IMR-90 (cell line): ENCODE data around the gene AGTPBP1. TPM values are rescaled to one million over a fixed set of nuclear protein-coding genes. Genes with fewer than 3 reads are reported as not detected.

Experiments
- ATAC-seq: fragments of 200-7000 bp; cut with Tn5 transposase; 2 replicates; pipeline ENCODE4 v1.9.1; 2020; ENCODE audit warnings: low read depth, mild to moderate bottlenecking, moderate library complexity
- BruUV-seq: library from RNA; stranded (reverse); fragments of 400-500 nt; replicated peaks from 2 replicates; lab custom pipeline; 2021; lab: Mats Ljungman, UMichigan
- CTCF ChIA-PET: fragments of 300-600 bp; formaldehyde crosslinking; extraction: SDS; loops from one replicate; lab custom pipeline; 2021; ENCODE audit warnings: antibody characterized with exemption; lab: Yijun Ruan, JAX
- POLR2A ChIA-PET: fragments of 300-600 bp; sonication (Branson Sonifier 250); formaldehyde crosslinking; loops from one replicate; lab custom pipeline; 2022; ENCODE audit warnings: antibody characterized with exemption; ENCODE audit not compliant: unreplicated experiment; lab: Charles Lee
- DNase-seq: peaks from one replicate; pipeline ENCODE4 v3.0.0; 2013
- H2AFZ ChIP-seq: replicated peaks from 2 replicates; pipeline ENCODE3; 2013; ENCODE audit warnings: low read length, mild to moderate bottlenecking; ENCODE audit not compliant: poor library complexity
- H2AK5ac ChIP-seq: 2 replicates; pipeline ENCODE4 v1.6.1; 2013; ENCODE audit warnings: low read depth, low read length, inconsistent platforms
- H2AK9ac ChIP-seq: replicated peaks from 2 replicates; pipeline ENCODE3; 2013; ENCODE audit warnings: mild to moderate bottlenecking, low read depth, low read length, moderate library complexity; ENCODE audit not compliant: poor library complexity
- H2BK120ac ChIP-seq: 2 replicates; pipeline ENCODE4 v1.6.1; 2013; ENCODE audit warnings: low read depth, low read length, inconsistent platforms
- H2BK15ac ChIP-seq: 3 replicates; pipeline ENCODE4 v1.6.1; 2013; ENCODE audit warnings: low read depth, low read length, inconsistent platforms
- H2BK20ac ChIP-seq: 2 replicates; pipeline ENCODE4 v1.6.1; 2013; ENCODE audit warnings: low read depth, mild to moderate bottlenecking, inconsistent platforms, low read length, moderate library complexity
- H2BK5ac ChIP-seq: 2 replicates; pipeline ENCODE4 v1.6.1; 2013; ENCODE audit warnings: mild to moderate bottlenecking, low read depth, low read length, inconsistent platforms; ENCODE audit not compliant: poor library complexity, severe bottlenecking
- H3K14ac ChIP-seq: replicated peaks from 2 replicates; pipeline ENCODE4 v1.6.1; 2013; ENCODE audit warnings: low read depth, low read length, inconsistent platforms
- H3K18ac ChIP-seq: 2 replicates; pipeline ENCODE4 v1.6.1; 2013; ENCODE audit warnings: low read depth, low read length, control low read depth
- H3K23ac ChIP-seq: 2 replicates; pipeline ENCODE4 v1.6.1; 2013; ENCODE audit warnings: low read depth, low read length, inconsistent platforms
- H3K27ac ChIP-seq: 2 replicates; pipeline ENCODE4 v1.5.1; 2013; ENCODE audit warnings: mild to moderate bottlenecking, control low read depth, low read length; ENCODE audit not compliant: insufficient read depth
- H3K27me3 ChIP-seq: 2 replicates; pipeline ENCODE4 v1.6.1; 2013; ENCODE audit warnings: low read length; ENCODE audit not compliant: control insufficient read depth, insufficient read depth
- H3K36me3 ChIP-seq: 2 replicates; pipeline ENCODE4 v1.6.1; 2013; ENCODE audit warnings: low read length, mixed read lengths; ENCODE audit not compliant: control insufficient read depth, insufficient read depth
- H3K4ac ChIP-seq: 2 replicates; pipeline ENCODE4 v1.6.1; 2013; ENCODE audit warnings: low read depth, low read length, inconsistent platforms
- H3K4me1 ChIP-seq: 2 replicates; pipeline ENCODE4 v1.6.1; 2013; ENCODE audit warnings: low read length, mixed read lengths; ENCODE audit not compliant: control insufficient read depth, insufficient read depth
- H3K4me2 ChIP-seq: 2 replicates; pipeline ENCODE4 v1.6.1; 2013; ENCODE audit warnings: low read depth, mild to moderate bottlenecking, control low read depth, low read length, moderate library complexity
- H3K4me3 ChIP-seq: 2 replicates; pipeline ENCODE4 v1.5.1; 2013; ENCODE audit warnings: low read depth, mild to moderate bottlenecking, control low read depth, low read length, moderate library complexity; ENCODE audit not compliant: insufficient read depth
- H3K56ac ChIP-seq: 2 replicates; pipeline ENCODE4 v1.6.1; 2013; ENCODE audit warnings: low read length, inconsistent platforms; ENCODE audit not compliant: insufficient read depth; ENCODE audit errors: extremely low read depth
- H3K79me1 ChIP-seq, 2 experiments: 2 replicates each; pipeline ENCODE4 v1.6.1; 2013; ENCODE audit warnings: low read length in 2 of 2, inconsistent platforms in 1 of 2, low read depth in 1 of 2
- H3K9ac ChIP-seq: 2 replicates; pipeline ENCODE4 v1.6.1; 2013; ENCODE audit warnings: low read depth, low read length, control low read depth
- H3K9me1 ChIP-seq: 2 replicates; pipeline ENCODE4 v1.6.1; 2013; ENCODE audit warnings: low read length, inconsistent platforms; ENCODE audit not compliant: insufficient read depth
- H3K9me3 ChIP-seq: 2 replicates; pipeline ENCODE4 v1.6.1; 2013; ENCODE audit warnings: low read length; ENCODE audit not compliant: control insufficient read depth, insufficient read depth
- H4K20me1 ChIP-seq: 2 replicates; pipeline ENCODE4 v1.6.1; 2013; ENCODE audit warnings: low read length, inconsistent platforms; ENCODE audit not compliant: insufficient read depth
- H4K5ac ChIP-seq: 2 replicates; pipeline ENCODE4 v1.6.1; 2013; ENCODE audit warnings: mild to moderate bottlenecking, low read depth, low read length, control low read depth
- H4K8ac ChIP-seq, 2 experiments: 2 replicates each; pipeline ENCODE4 v1.6.1; 2013; ENCODE audit warnings: low read depth in 2 of 2, low read length in 2 of 2, control low read depth in 1 of 2, inconsistent platforms in 1 of 2
- H4K91ac ChIP-seq: 2 replicates; pipeline ENCODE4 v1.6.1; 2013; ENCODE audit warnings: low read depth, low read length, inconsistent platforms; ENCODE audit not compliant: insufficient read depth
- CEBPB ChIP-seq: IDR thresholded peaks from 2 replicates; pipeline ENCODE4 v1.6.1; 2012; ENCODE audit warnings: low read depth, low read length, improper control_type of control experiment
- CTCF ChIP-seq: conservative IDR thresholded peaks from 2 replicates; pipeline ENCODE4 v1.5.1; 2012; ENCODE audit warnings: mild to moderate bottlenecking, low read depth, low read length, improper control_type of control experiment
- FOS ChIP-seq: fragments of 150-350 bp; IDR thresholded peaks from 2 replicates; pipeline ENCODE4 v1.6.1; 2016; ENCODE audit warnings: low read depth, low read length
- NFE2L2 ChIP-seq: fragments of 150-350 bp; IDR thresholded peaks from 2 replicates; pipeline ENCODE4 v1.6.1; 2016; ENCODE audit warnings: low read depth, mild to moderate bottlenecking, low read length
- RFX5 ChIP-seq: IDR thresholded peaks from 2 replicates; pipeline ENCODE4 v1.8.0; 2012; ENCODE audit warnings: low read depth, mild to moderate bottlenecking, low read length, moderate library complexity
- SMC3 ChIP-seq: fragments of 150-350 bp; IDR thresholded peaks from 2 replicates; pipeline ENCODE4 v1.6.1; 2016; ENCODE audit warnings: low read depth, mild to moderate bottlenecking, antibody characterized with exemption, low read length, moderate library complexity
- WGBS, 2 experiments: methylation state at CpG; one replicate each; pipeline versions ENCODE4 v1.1.5 to v1.1.7; 2013; ENCODE audit warnings: missing lambda C conversion rate in 2 of 2; ENCODE audit not compliant: insufficient read length in 1 of 2; ENCODE audit errors: extremely low coverage in 2 of 2; 5-methylcytosine and 5-hydroxymethylcytosine counted together
- dilution Hi-C: fragments of 300-500 bp; cut with HindIII; formaldehyde crosslinking; loops from one replicate; pipeline ENCODE4 v1.14.3; 2018; ENCODE audit warnings: low sequenced_read_pairs; ENCODE audit not compliant: unreplicated experiment
- in situ Hi-C: fragments of 300-500 bp; cut with MboI; formaldehyde crosslinking; loops from 3 replicates; pipeline ENCODE4 v1.14.3; 2019; ENCODE audit warnings: low sequenced_read_pairs, inconsistent platforms, mixed read lengths
- intact Hi-C: fragments of 100-400 bp; cut with micrococcal nuclease; formaldehyde crosslinking; loops from 2 replicates; pipeline ENCODE4 v1.10.0; 2022
- polyA plus RNA-seq, 3 experiments: library from polyadenylated mRNA; depleted of rRNA; stranded (reverse); fragments of >200 nt; gene quantifications; 2 replicates each; pipeline ENCODE4 v1.2.3, GENCODE V29; 2012; ENCODE audit warnings: low replicate concordance in 1 of 3
- total RNA-seq: library from RNA; depleted of rRNA; stranded (reverse); fragments of >200 nt; gene quantifications from 2 replicates; pipeline ENCODE4 v1.2.3, GENCODE V29; 2012

AGTPBP1 gene
- total and polyA plus RNA-seq, 2 of the 4 experiments (the other 2 are of a cell fraction): 3.3 to 9.0 TPM

- no peak overlapping the region for H2BK120ac ChIP-seq
- H3K56ac ChIP-seq: no peak overlapping the region
- H3K23ac ChIP-seq: no peak overlapping the region
- BruUV-seq: no TSS peak
- no peak overlapping the region for H2AK5ac ChIP-seq
- dilution Hi-C loops (no loop called here), intact Hi-C loops (no loop called here), in situ Hi-C loops (no loop called here)
- H3K9me3 ChIP-seq: no peaks in the 10 kb centered on the region
- H3K79me1 ChIP-seq: no peaks in the 10 kb centered on the region
- H2BK15ac ChIP-seq: no peak overlapping the region
- H3K4me3 ChIP-seq: no peak overlapping the region
- POLR2A ChIA-PET: no interaction called here
- H3K9ac ChIP-seq: no peak overlapping the region
- no peaks in the 10 kb centered on the region for H4K20me1 ChIP-seq
- H4K5ac ChIP-seq: no peak overlapping the region
- no peak overlapping the region for H2BK5ac ChIP-seq
- no peak overlapping the region for H2BK20ac ChIP-seq
- CTCF ChIA-PET: interaction anchor here (0.7 kb wide), 1 partner anchor 1291 kb away, joined by 3 read pairs; no protein-coding TSS in a partner anchor
- H3K27me3 ChIP-seq: no peaks in the 10 kb centered on the region
- WGBS, 2 experiments: 100% methylated on average over 1 of the region's 2 CpGs; no CpG with 5 or more reads in 1 of the 2 experiments
- H3K36me3 ChIP-seq: no peaks in the 10 kb centered on the region
- H2AK9ac ChIP-seq: no peak overlapping the region
- H3K14ac ChIP-seq: no peak overlapping the region
- H2AFZ ChIP-seq: no peak overlapping the region
- no peaks in the 10 kb centered on the region for H3K9me1 ChIP-seq
- H3K4me2 ChIP-seq: no peak overlapping the region
- H4K8ac ChIP-seq: no peak overlapping the region
- no peak overlapping the region for H3K4ac ChIP-seq
- H4K91ac ChIP-seq: no peak overlapping the region
- DNase-seq: no peak
- no peak for ATAC-seq
- no peaks in the 10 kb centered on the region for H3K4me1 ChIP-seq
- TF ChIP-seq CTCF: no peak
- no peak for TF ChIP-seq SMC3
- no peak for TF ChIP-seq FOS
- TF ChIP-seq NFE2L2: no peak
- TF ChIP-seq RFX5: no peak
- TF ChIP-seq CEBPB: no peak
- H3K27ac ChIP-seq: no peak overlapping the region
- H3K18ac ChIP-seq: no peak overlapping the region
Observed at GRCh38 chr9:85688361-85688760, 53.4 kb downstream of the AGTPBP1 start.
